Suprapubic skin (tissue), 4 donors: ENCODE results near the gene VTI1A. TPM values are rescaled to one million over a fixed set of nuclear protein-coding genes. Genes with fewer than 3 reads are reported as not detected.

ENCODE experiments used
- DNase-seq, 2 donors: peaks; one replicate each; pipeline ENCODE4 v3.0.0-alpha.2; 2019; ENCODE audit warnings: low spot score in 2 of 2
- H3K27ac ChIP-seq: fragments of 200-600 bp; sonication (generic); one replicate; pipeline ENCODE4 v1.5.1; 2019
- H3K27me3 ChIP-seq: fragments of 200-600 bp; sonication (generic); one replicate; pipeline ENCODE4 v1.5.1; 2019
- H3K36me3 ChIP-seq: fragments of 200-600 bp; sonication (generic); one replicate; pipeline ENCODE4 v1.5.1; 2019
- H3K4me1 ChIP-seq: fragments of 200-600 bp; sonication (generic); one replicate; pipeline ENCODE4 v1.5.1; 2019
- H3K4me3 ChIP-seq: fragments of 200-600 bp; sonication (generic); one replicate; pipeline ENCODE4 v1.5.1; 2019; ENCODE audit warnings: mild to moderate bottlenecking
- H3K9me3 ChIP-seq: fragments of 200-600 bp; sonication (generic); one replicate; pipeline ENCODE4 v1.5.1; 2019
- EP300 ChIP-seq: sonication (generic); formaldehyde crosslinking; IDR thresholded peaks from one replicate; pipeline ENCODE4 v1.6.1; 2017; ENCODE audit warnings: antibody characterized with exemption
- POLR2A ChIP-seq, 2 donors: fragments of 450-650 bp; IDR thresholded peaks; one replicate each; pipeline ENCODE4 v1.6.1; 2017; ENCODE audit warnings: antibody characterized with exemption in 2 of 2, mild to moderate bottlenecking in 2 of 2, moderate library complexity in 2 of 2
- POLR2AphosphoS5 ChIP-seq, 3 donors: sonication (generic); formaldehyde crosslinking; IDR thresholded peaks; one replicate each; pipeline ENCODE4 v1.6.1; 2017; ENCODE audit warnings: antibody characterized with exemption in 3 of 3
- WGBS: methylation state at CpG from one replicate; pipeline ENCODE4 v1.1.5; 2018; 5-methylcytosine and 5-hydroxymethylcytosine counted together
- total RNA-seq, 4 donors: library from RNA; depleted of rRNA; stranded (reverse); fragments of >200 nt; gene quantifications; one replicate each; pipeline ENCODE4 v1.1.0, GENCODE V29; 2016
- TF ChIP-seq, protein P1 (sequence below), 2 donors: fragments of 200-600 bp in 1 of 2; fragments of 450-650 bp in 1 of 2; sonication (generic) in 1 of 2; IDR thresholded peaks; one replicate each; pipeline ENCODE4 v1.5.1; 2016 to 2019; ENCODE audit warnings: antibody characterized with exemption in 2 of 2, mild to moderate bottlenecking in 1 of 2, moderate library complexity in 1 of 2

The VTI1A gene
- total RNA-seq, 4 donors from 2014 or later, result 43.0 to 81.0 (median 49.2) TPM

DNA sequence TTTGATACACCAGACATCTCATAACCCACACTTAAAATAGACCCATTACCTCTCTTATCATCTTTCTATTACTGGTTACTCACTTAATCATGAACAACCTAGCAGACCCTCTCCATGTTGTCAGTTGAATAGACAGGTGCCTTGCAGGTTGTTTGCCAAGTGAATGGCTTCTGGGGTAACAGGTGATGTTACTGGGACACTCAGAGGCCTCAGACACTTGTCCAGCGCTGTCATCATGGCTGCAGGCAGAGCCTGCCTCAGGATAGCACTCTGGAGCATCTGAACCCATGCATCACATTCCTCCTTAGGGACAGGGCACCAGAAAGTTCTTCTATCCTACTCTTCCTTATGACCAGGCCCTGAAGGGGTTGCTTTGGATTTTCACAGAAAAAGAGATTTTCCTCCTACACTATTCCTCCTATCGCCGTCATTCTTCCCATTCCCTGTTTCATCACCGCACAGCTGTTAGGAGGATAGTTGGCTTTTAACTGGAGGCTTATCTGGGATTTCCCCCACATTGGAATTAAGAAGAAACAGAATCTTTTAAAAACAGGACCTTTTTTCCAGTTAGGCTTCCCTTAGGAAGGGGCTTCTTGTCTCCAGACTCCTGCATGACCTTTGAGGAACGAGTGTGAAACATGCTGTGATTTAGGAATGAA, 182.1 kb downstream of the VTI1A start:
- TF ChIP-seq EP300 (no peak), POLR2A (IDR thresholded peaks at IDR 0.05) (no peak), POLR2AphosphoS5 (IDR thresholded peaks at IDR 0.05) (no peak)
- TF ChIP-seq, protein P1, sequence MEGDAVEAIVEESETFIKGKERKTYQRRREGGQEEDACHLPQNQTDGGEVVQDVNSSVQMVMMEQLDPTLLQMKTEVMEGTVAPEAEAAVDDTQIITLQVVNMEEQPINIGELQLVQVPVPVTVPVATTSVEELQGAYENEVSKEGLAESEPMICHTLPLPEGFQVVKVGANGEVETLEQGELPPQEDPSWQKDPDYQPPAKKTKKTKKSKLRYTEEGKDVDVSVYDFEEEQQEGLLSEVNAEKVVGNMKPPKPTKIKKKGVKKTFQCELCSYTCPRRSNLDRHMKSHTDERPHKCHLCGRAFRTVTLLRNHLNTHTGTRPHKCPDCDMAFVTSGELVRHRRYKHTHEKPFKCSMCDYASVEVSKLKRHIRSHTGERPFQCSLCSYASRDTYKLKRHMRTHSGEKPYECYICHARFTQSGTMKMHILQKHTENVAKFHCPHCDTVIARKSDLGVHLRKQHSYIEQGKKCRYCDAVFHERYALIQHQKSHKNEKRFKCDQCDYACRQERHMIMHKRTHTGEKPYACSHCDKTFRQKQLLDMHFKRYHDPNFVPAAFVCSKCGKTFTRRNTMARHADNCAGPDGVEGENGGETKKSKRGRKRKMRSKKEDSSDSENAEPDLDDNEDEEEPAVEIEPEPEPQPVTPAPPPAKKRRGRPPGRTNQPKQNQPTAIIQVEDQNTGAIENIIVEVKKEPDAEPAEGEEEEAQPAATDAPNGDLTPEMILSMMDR (IDR thresholded peaks at IDR 0.05), result no peak
- no peaks in the 10 kb centered on the region for H3K36me3 ChIP-seq
- no peaks in the 10 kb centered on the region for H3K9me3 ChIP-seq
- no peak overlapping the region for H3K27ac ChIP-seq
- 91% methylated on average over 5 of the region's 5 CpGs for WGBS
- no peaks in the 10 kb centered on the region for H3K27me3 ChIP-seq
- peaks cover 9% of the 10 kb centered on the region for H3K4me1 ChIP-seq
- DNase-seq, result no peak
- no peak overlapping the region for H3K4me3 ChIP-seq

DNA sequence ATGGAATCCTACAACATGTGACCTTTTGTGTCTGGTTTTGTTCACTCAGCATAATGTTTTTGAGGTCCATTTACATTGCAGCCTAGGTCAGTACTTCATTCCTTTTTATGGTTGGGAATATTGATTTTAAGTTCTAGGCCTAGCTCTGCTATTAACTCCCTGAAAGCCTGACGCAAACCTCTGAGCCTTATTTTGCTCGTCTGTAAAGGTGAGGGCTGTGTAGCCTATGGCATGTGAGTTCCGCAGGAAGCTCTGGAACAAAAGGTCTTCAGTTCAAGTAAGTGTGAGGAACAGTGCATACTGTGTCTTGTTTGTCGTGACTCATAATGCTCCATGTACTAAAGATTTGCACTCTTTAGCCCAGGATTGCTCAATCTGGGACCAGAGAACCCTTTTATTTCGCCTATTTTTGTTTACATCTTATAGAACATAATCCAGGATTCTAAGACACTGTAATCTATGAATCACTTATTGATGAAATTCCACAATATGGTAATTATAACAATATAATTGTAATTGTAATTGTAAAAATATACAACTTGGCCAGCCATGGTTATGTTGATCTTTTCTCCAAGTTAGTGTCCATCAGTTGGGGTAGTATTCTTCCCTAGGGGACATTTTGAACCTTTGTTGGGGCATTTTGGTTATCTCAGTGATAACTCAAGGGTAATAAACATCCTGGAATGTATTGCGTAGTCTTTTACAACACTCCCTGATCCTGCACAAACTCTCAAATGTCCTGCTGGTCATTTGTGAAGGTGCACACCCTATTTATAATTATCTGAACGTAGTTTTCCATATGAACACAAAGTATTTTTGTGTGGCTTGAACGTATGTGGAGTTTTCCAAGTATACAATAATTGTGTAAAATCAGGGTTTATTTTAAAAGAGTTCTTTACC, 184.7 kb downstream of the VTI1A start:
- TF ChIP-seq, protein P1 (IDR thresholded peaks at IDR 0.05), result no peak
- TF ChIP-seq POLR2AphosphoS5 (IDR thresholded peaks at IDR 0.05) (no peak), EP300 (no peak), POLR2A (IDR thresholded peaks at IDR 0.05) (no peak)
- Histone ChIP-seq H3K27me3 (no peaks in the 10 kb centered on the region), H3K9me3 (no peaks in the 10 kb centered on the region), H3K4me3 (no peak overlapping the region), H3K36me3 (no peaks in the 10 kb centered on the region), H3K4me1 (peaks cover 17% of the 10 kb centered on the region), H3K27ac (no peak overlapping the region)
- 89% methylated on average over 8 of the region's 8 CpGs for WGBS
- DNase-seq, result no peak

DNA sequence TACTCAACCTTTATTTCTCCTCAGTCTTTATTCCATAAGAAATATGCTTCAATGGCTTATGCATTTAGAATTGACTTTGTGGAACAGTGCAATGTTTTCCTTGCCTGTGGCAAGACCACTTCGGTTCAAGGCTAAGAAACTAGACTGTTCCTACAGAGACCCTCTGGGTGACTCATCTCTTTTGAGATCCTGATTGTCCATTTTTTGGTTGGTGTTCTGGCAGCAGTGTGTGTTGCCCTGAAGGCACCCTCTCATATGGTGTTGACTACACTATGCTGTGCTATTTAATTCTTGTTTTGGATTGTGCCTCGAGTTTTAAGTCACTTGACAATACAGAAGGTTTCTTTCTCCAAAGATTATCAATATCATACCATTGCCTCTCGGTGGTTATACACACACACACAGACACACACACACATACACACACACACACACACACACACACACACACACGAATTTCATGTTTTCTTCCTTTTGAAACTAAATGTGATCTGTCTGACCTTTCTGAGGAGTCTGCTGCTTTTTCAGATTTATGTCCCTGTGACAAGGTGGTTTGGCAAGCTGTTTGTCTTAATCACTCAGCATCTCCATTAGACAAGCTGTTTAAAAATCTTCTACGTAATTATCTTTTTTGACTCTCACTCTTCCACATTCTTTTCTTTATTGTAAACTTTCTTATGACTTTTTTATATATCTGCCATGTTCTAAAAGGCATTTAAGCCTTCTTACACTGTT, 187.2 kb downstream of the VTI1A start:
- no peaks in the 10 kb centered on the region for H3K9me3 ChIP-seq
- no peaks in the 10 kb centered on the region for H3K36me3 ChIP-seq
- no peaks in the 10 kb centered on the region for H3K27me3 ChIP-seq
- no peak overlapping the region for H3K27ac ChIP-seq
- no peak overlapping the region for H3K4me3 ChIP-seq
- WGBS, result 33% methylated on average over 5 of the region's 5 CpGs
- DNase-seq, result no peak
- TF ChIP-seq EP300 (no peak), POLR2A (IDR thresholded peaks at IDR 0.05) (no peak), POLR2AphosphoS5 (IDR thresholded peaks at IDR 0.05) (no peak)
- TF ChIP-seq, protein P1 (IDR thresholded peaks at IDR 0.05), result no peak
- peaks cover 17% of the 10 kb centered on the region for H3K4me1 ChIP-seq

DNA sequence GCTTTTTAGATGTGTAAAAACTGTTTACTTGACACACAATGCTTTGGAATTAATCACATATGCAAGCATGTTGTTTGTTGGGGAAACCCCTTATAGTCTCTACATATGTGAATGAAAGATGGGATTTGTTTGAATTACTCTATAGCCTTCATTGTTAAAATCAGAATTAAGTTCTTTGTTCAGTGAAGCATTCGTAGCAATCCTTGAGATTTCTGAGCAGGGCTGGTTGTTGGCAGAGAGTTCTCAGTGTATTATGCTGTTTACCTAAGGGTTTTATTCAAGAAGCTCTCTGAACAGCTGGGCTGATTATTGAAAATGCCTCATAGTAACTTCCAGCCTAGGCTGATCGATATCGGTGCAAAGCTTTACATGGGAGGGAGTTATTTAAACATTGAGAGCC, 190.9 kb downstream of the VTI1A start:
- TF ChIP-seq, protein P1 (IDR thresholded peaks at IDR 0.05), result no peak
- TF ChIP-seq POLR2AphosphoS5 (IDR thresholded peaks at IDR 0.05), result no peak
- TF ChIP-seq EP300, result no peak
- TF ChIP-seq POLR2A (IDR thresholded peaks at IDR 0.05), result no peak
- Histone ChIP-seq H3K4me1 (peaks cover 17% of the 10 kb centered on the region), H3K27me3 (no peaks in the 10 kb centered on the region), H3K27ac (no peak overlapping the region), H3K9me3 (no peaks in the 10 kb centered on the region), H3K36me3 (no peaks in the 10 kb centered on the region), H3K4me3 (no peak overlapping the region)
- DNase-seq, result no peak
- WGBS, result 80% methylated on average over 3 of the region's 3 CpGs

DNA sequence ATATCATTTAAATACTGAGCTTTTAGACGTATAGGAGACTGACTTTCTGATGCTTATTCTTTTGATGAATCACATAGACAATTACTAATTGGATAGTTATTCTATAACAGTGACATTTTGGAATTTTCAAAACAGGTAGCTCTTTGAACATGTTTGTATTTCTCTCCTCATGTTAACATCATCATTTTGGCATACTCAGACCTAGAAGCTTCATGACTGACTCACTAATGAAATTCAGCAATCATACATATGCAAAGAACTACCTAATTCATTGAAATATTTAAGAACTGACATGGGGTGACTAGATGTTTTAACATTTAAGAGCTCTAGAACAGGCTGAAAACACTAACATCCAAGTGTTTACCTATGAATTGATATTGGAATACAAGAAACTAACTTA, 192.3 kb downstream of the VTI1A start:
- TF ChIP-seq EP300 (no peak), POLR2AphosphoS5 (IDR thresholded peaks at IDR 0.05) (no peak), POLR2A (IDR thresholded peaks at IDR 0.05) (no peak)
- TF ChIP-seq, protein P1 (IDR thresholded peaks at IDR 0.05), result no peak
- Histone ChIP-seq H3K27me3 (no peaks in the 10 kb centered on the region), H3K36me3 (no peaks in the 10 kb centered on the region), H3K4me1 (peaks cover 8% of the 10 kb centered on the region), H3K9me3 (no peaks in the 10 kb centered on the region), H3K27ac (no peak overlapping the region), H3K4me3 (no peak overlapping the region)
- 82% methylated on average over 1 of the region's 1 CpG for WGBS
- no peak for DNase-seq
